GM19452 (cell line): ENCODE data around the gene SLCO4A1.

ENCODE experiments used
- ATAC-seq: cut with Tn5 transposase; IDR thresholded peaks from one replicate; pipeline ENCODE4 v1.9.1; 2021; ENCODE audit not compliant: unreplicated experiment

The SLCO4A1 gene

GRCh38 chr20:62650551-62651284 is 8.4 kb downstream of the SLCO4A1 start:
- no peak for ATAC-seq

DNA sequence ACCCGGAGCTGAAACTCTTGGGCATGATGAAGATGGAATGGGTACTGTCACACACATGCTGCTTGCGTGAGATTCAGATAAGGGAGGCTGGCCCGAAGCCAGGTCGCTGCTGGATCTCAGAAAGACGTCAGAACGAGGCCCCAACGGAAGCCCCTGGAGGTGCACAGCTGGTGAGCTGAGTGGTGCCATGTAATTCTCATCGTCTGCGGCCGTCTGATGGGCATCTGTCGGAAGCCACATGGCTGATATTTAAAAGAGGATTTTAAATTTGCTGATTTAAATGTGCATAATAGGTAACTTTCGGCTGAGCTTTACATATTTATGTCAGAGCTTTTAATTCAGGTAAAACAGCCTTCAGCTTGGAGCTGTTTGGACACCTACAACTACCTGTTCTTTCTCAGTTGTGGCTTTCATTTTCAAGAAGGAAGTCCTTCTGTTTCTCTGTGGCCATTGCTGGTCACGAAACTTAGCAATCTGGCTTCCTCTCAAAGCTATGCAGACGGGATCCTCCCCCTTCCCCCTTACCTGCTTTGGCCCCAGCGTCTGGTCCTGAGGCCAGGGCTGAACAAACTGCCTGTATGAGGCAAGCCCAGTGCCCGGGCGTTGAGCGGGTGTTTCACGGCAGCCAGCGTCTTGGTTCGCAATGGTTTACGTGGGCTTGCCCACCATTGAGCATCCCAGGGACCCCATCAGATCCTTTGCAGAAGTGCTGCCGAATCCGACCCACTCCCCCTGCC is 9.2 kb downstream of the SLCO4A1 start:
- peak; percentile 70 for ATAC-seq

GRCh38 chr20:62652041-62652893 is 10.0 kb downstream of the SLCO4A1 start:
- ATAC-seq, result peak; percentile 47

DNA sequence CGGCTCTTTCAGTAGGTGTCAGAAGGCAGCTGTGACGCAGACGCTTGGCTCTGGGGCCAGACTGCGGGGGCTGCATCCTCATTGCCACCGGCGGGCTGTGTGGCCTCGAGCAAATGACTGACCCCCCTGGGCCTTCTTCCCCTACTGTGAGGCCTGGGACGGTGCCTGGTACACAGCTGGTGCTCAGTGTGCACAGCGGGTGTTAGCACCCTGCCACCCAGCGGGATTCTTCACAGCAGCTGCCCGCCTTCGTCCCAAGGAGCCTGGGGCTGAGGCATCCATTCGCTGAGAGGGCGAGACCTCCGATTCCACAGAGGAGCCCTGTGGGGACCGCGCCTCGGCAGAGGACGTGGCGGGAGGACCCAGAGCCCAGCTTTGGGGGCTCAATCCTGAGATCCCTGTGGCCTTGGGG is 10.6 kb downstream of the SLCO4A1 start:
- no peak for ATAC-seq

DNA sequence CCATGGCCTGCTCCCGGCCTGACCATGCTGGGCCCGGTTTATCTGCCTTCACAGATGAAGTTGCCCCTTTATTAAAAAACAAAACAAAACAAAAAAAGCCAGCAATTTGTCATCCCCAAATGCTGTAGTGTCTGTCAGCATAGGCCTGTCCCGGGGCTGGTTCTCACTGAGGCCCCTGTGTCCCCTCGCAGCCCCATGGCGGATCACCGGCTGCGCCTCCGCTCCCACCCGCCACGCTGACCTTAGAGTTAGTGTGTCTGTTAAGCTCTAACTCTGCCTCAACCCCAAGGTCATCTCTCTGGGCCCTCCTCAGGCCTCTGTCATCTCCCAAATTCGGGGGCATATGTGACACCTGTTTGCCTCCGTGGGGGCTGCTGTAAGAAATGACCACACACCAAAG is 11.1 kb downstream of the SLCO4A1 start:
- ATAC-seq, result no peak

- ATAC-seq, result no peak
These were observed 11.8 kb downstream of the SLCO4A1 start for GRCh38 chr20:62653951-62654685.

- no peak for ATAC-seq
These were observed 13.2 kb downstream of the SLCO4A1 start for GRCh38 chr20:62655282-62656196.

- ATAC-seq, result no peak
These were observed 14.1 kb downstream of the SLCO4A1 start for GRCh38 chr20:62656197-62656918.

DNA sequence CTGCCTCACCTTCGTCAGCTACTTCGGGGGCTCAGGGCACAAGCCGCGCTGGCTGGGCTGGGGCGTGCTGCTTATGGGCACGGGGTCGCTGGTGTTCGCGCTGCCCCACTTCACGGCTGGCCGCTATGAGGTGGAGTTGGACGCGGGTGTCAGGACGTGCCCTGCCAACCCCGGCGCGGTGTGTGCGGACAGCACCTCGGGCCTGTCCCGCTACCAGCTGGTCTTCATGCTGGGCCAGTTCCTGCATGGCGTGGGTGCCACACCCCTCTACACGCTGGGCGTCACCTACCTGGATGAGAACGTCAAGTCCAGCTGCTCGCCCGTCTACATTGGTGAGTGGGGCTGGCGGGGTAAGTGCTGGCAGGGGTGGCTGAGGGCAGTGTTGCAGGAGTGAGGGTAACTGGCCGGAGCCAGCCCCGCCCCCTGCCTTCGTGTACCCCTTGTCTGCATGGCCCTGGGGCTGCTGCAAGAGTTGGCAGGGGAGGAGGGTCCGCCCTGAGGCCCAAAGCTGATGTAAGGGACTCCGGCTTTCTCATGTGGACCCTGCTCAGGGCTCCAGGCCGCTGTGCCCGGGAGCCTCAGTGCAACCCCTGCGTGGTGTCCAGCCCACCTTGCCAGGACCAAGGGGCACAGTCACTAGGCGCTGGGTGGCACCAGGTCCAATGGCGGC is 14.8 kb downstream of the SLCO4A1 start:
- no peak for ATAC-seq

- no peak for ATAC-seq
These were observed 15.3 kb downstream of the SLCO4A1 start for GRCh38 chr20:62657589-62657942.

DNA sequence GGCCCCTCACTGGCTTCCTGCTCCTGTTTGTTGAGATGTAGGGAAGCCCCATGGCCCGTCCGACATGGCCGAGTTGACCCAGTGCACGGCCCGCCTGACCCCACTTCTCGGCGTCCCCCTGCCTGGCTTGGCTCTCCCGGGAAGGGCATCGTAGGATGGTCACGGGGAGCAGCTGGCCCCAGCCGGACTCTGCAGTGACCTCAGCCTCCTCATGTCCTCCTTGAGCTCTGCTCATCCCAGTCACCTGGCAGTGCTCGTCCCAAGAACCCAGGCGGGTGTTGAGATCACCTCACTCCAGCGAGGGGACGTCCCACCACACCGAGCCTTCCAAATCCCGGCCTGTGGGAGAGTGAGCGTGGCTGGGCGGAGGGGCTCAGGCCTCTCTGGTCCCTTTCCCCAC is 15.7 kb downstream of the SLCO4A1 start:
- no peak for ATAC-seq

DNA sequence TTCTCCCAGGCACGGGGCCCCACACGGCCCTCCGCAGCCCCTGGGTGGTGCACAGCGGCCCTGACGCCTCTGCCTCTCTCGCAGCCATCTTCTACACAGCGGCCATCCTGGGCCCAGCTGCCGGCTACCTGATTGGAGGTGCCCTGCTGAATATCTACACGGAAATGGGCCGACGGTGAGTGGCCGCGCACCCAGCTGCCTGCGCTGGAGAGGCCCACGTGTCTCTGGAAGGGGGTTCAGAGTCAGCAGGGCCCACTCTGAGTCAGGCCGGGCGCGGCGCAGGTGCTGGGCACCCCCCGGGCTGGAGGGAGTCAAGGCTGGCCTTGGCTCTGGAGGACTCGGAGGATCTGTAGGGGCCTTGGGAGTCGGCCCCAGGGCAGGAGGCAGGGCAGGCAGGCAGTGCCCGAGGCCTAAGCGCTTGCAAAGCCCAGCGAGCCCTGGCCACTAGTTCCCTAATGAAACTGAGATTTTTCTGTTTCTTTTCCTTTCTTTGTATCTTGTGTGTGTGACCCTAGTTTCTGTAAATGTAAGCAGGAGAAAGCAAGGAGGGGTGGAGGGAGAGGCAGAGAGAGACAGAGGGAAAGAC is 16.4 kb downstream of the SLCO4A1 start:
- ATAC-seq, result no peak

DNA sequence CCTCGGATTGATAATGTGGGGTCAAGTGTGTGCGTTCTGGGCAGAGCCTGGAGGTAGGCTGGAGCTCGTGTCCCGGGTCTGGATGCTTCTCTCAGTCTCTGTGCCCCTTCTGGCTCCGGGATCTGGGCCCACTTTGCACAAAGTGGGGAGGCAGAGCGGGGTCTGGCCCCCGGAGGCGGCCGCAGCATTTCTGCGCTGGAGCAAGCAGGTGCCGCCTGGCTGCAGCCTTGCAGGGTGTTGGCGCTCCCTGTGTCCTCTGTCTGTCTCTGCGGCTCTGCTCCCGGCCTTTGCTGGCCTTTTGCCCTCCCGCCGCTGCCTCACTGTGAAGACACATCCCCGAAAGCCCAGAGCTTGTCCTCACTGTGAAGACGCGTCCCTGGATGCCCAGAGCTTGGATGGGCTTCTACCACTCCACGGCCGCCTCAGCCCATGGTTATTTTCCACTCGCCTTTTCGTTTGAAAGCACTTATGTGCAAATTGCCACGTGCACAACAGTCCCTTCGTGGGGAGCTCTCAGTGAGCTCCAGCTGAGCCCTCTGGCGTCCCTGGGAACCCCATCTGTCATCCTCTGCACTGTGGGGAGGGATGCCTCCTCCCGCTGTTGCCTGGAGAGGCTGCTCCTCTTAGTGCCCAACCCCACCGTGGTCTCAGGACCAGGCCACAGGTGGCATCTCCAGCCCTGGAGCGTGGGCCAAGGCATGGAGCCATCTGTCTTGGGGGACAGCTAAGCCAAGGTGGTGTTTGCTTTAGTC is 17.4 kb downstream of the SLCO4A1 start:
- ATAC-seq, result no peak

- ATAC-seq, result no peak
These were observed 17.9 kb downstream of the SLCO4A1 start for GRCh38 chr20:62660240-62660615.

GRCh38 chr20:62660768-62661167 is 18.5 kb downstream of the SLCO4A1 start:
- ATAC-seq, result no peak

- ATAC-seq, result no peak
These were observed 19.3 kb downstream of the SLCO4A1 start for GRCh38 chr20:62661647-62662046.

DNA sequence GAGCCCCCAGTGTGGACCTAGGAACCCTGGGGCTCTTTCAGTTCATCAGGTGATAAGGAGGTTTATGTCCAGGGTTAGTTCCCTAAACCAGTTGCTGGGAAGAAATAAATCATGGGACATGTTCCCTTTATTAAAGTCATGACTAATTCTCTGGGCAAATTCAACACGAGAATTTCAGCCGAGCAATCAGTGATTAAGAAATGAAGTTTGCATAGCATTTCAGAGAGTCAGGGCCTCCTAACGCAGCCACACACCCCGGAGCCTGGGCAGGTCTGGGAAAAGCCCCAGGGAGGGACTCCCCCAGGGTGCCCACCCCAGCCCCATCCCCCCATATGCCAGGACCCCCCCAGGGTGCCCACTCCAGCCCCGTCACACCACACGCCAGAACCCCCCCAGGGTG is 20.1 kb downstream of the SLCO4A1 start:
- ATAC-seq, result no peak
